Neural cell (in vitro differentiated cells): ENCODE data around the gene ARL5A. TPM values are rescaled to one million over a fixed set of nuclear protein-coding genes. Genes with fewer than 3 reads are reported as not detected.

ENCODE experiments used
- H2AFZ ChIP-seq: fragments of 200-600, 300-800 bp; sonication (generic), shearing (Covaris generic); 2 replicates; pipeline ENCODE4 v1.6.0; 2014; ENCODE audit warnings: low read depth, mild to moderate bottlenecking, antibody characterized with exemption, low read length, moderate library complexity
- H3F3A ChIP-seq: fragments of 200-600 bp; shearing (Covaris generic); 2 replicates; pipeline ENCODE4 v1.6.1; 2016; ENCODE audit warnings: mild to moderate bottlenecking, moderate library complexity, mixed read lengths, antibody characterized with exemption, low read length; ENCODE audit not compliant: insufficient read depth, poor library complexity, severe bottlenecking
- H3K27ac ChIP-seq: fragments of 200-600, 300-800 bp; sonication (generic), shearing (Covaris generic); 2 replicates; pipeline ENCODE4 v1.5.1; 2014; ENCODE audit warnings: mild to moderate bottlenecking, low read length, moderate library complexity
- H3K27me3 ChIP-seq: fragments of 300-800, 200-600 bp; sonication (generic), shearing (Covaris generic); 2 replicates; pipeline ENCODE4 v1.6.0; 2014; ENCODE audit warnings: mild to moderate bottlenecking, low read depth, low read length, moderate library complexity; ENCODE audit not compliant: insufficient read depth
- H3K36me3 ChIP-seq: fragments of 300-800, 200-600 bp; sonication (generic), shearing (Covaris generic); 2 replicates; pipeline ENCODE4 v1.5.1; 2014; ENCODE audit warnings: mild to moderate bottlenecking, antibody characterized with exemption, low read length, moderate library complexity; ENCODE audit not compliant: insufficient read depth
- H3K4me2 ChIP-seq: fragments of 300-800, 200-600 bp; sonication (generic), shearing (Covaris generic); 2 replicates; pipeline ENCODE4 v1.6.0; 2014; ENCODE audit warnings: mild to moderate bottlenecking, low read length
- H3K4me3 ChIP-seq: fragments of 300-800, 200-600 bp; sonication (generic), shearing (Covaris generic); 2 replicates; pipeline ENCODE4 v1.5.1; 2014; ENCODE audit warnings: mild to moderate bottlenecking, low read length, moderate library complexity
- H3K79me2 ChIP-seq: fragments of 200-600 bp; shearing (Covaris generic); replicated peaks from 2 replicates; pipeline ENCODE4 v1.6.0; 2014; ENCODE audit warnings: mild to moderate bottlenecking, low read length, moderate library complexity; ENCODE audit not compliant: insufficient read depth
- H3K9ac ChIP-seq: fragments of 300-800, 200-600 bp; sonication (generic), shearing (Covaris generic); 2 replicates; pipeline ENCODE4 v1.6.1; 2016; ENCODE audit warnings: mild to moderate bottlenecking, low read length, mixed read lengths
- H3K9me2 ChIP-seq: fragments of 200-600 bp; shearing (Covaris generic); 2 replicates; pipeline ENCODE4 v1.6.1; 2016; ENCODE audit warnings: mild to moderate bottlenecking, low read length, mixed read lengths; ENCODE audit not compliant: insufficient read depth
- H3K9me3 ChIP-seq: fragments of 200-600, 300-800 bp; sonication (generic), shearing (Covaris generic); 2 replicates; pipeline ENCODE4 v1.6.1; 2016; ENCODE audit warnings: mild to moderate bottlenecking, mixed run types, low read length, moderate library complexity, mixed read lengths
- H4K20me1 ChIP-seq: fragments of 200-600 bp; shearing (Covaris generic); 2 replicates; pipeline ENCODE4 v1.6.1; 2016; ENCODE audit warnings: mild to moderate bottlenecking, mixed run types; ENCODE audit not compliant: insufficient read depth
- EP300 ChIP-seq: fragments of 450-650 bp; conservative IDR thresholded peaks from 2 replicates; pipeline ENCODE4 v1.6.1; 2014; ENCODE audit warnings: antibody characterized with exemption, mild to moderate bottlenecking, moderate library complexity; ENCODE audit not compliant: poor library complexity, severe bottlenecking
- EZH2 ChIP-seq: fragments of 200-600, 300-800 bp; shearing (Covaris generic), sonication (generic); IDR thresholded peaks from 2 replicates; pipeline ENCODE4 v1.6.1; 2014; ENCODE audit warnings: antibody characterized with exemption, low read length, borderline replicate concordance, mild to moderate bottlenecking; ENCODE audit not compliant: insufficient read depth, poor library complexity, severe bottlenecking
- MXI1 ChIP-seq: fragments of 450-650 bp; conservative IDR thresholded peaks from 2 replicates; pipeline ENCODE4 v1.6.1; 2014; ENCODE audit warnings: antibody characterized with exemption, mild to moderate bottlenecking; ENCODE audit not compliant: poor library complexity, severe bottlenecking
- POLR2AphosphoS5 ChIP-seq: IDR thresholded peaks from 2 replicates; pipeline ENCODE4 v1.6.1; 2012
- RAD21 ChIP-seq: fragments of 450-650 bp; conservative IDR thresholded peaks from 2 replicates; pipeline ENCODE4 v1.6.1; 2014; ENCODE audit warnings: antibody characterized with exemption, mild to moderate bottlenecking, moderate library complexity
- SMC3 ChIP-seq: fragments of 450-650 bp; conservative IDR thresholded peaks from 2 replicates; pipeline ENCODE4 v1.6.1; 2014; ENCODE audit warnings: antibody characterized with exemption, mild to moderate bottlenecking, moderate library complexity; ENCODE audit not compliant: poor library complexity
- TAF1 ChIP-seq: IDR thresholded peaks from 2 replicates; pipeline ENCODE4 v1.6.1; 2012; ENCODE audit warnings: low read depth
- polyA plus RNA-seq: library from polyadenylated mRNA; depleted of rRNA; stranded (reverse); fragments of >200 nt; gene quantifications from 2 replicates; pipeline ENCODE4 v1.2.3, GENCODE V29; 2014
- TF ChIP-seq, protein P1 (sequence below): fragments of 450-650 bp; IDR thresholded peaks from 2 replicates; pipeline ENCODE4 v1.5.1; 2014; ENCODE audit warnings: antibody characterized with exemption, mild to moderate bottlenecking, moderate library complexity; ENCODE audit not compliant: poor library complexity, severe bottlenecking
- TF ChIP-seq, protein P2 (sequence below): IDR thresholded peaks from 2 replicates; pipeline ENCODE4 v1.6.1; 2012; ENCODE audit warnings: borderline replicate concordance

Gene ARL5A
- polyA plus RNA-seq, 1 donor from 2014 or later: 48.5 TPM

DNA sequence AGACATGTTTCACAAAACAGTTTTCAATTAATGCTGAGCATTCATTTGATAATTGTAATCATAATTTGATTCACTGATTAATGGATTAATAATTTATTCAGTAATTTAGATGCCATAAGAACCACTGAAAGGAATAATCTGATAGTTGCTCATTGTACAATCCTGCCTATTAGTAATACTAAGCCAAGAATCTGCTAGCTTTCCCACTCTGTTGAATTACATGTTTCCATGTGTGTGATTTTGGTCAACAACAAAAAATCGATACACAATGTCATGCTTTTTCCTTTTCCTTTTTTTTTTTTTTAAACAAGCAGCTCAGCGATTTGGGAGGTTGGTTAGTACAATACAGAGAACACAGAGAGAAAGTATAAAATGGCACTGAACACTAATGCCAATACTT is 25.9 kb downstream of the ARL5A start:
- no peak overlapping the region for H3K4me2 ChIP-seq
- H4K20me1 ChIP-seq: no peaks in the 10 kb centered on the region
- no peak overlapping the region for H3K27ac ChIP-seq
- no peaks in the 10 kb centered on the region for H3K27me3 ChIP-seq
- no peaks in the 10 kb centered on the region for H3F3A ChIP-seq
- H3K9me2 ChIP-seq: no peaks in the 10 kb centered on the region
- no peaks in the 10 kb centered on the region for H3K79me2 ChIP-seq
- TF ChIP-seq SMC3 (no peak), TAF1 (no peak), EZH2 (no peak), EP300 (no peak), POLR2AphosphoS5 (no peak), RAD21 (no peak)
- TF ChIP-seq, protein P1, sequence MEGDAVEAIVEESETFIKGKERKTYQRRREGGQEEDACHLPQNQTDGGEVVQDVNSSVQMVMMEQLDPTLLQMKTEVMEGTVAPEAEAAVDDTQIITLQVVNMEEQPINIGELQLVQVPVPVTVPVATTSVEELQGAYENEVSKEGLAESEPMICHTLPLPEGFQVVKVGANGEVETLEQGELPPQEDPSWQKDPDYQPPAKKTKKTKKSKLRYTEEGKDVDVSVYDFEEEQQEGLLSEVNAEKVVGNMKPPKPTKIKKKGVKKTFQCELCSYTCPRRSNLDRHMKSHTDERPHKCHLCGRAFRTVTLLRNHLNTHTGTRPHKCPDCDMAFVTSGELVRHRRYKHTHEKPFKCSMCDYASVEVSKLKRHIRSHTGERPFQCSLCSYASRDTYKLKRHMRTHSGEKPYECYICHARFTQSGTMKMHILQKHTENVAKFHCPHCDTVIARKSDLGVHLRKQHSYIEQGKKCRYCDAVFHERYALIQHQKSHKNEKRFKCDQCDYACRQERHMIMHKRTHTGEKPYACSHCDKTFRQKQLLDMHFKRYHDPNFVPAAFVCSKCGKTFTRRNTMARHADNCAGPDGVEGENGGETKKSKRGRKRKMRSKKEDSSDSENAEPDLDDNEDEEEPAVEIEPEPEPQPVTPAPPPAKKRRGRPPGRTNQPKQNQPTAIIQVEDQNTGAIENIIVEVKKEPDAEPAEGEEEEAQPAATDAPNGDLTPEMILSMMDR: no peak
- TF ChIP-seq, protein P2, sequence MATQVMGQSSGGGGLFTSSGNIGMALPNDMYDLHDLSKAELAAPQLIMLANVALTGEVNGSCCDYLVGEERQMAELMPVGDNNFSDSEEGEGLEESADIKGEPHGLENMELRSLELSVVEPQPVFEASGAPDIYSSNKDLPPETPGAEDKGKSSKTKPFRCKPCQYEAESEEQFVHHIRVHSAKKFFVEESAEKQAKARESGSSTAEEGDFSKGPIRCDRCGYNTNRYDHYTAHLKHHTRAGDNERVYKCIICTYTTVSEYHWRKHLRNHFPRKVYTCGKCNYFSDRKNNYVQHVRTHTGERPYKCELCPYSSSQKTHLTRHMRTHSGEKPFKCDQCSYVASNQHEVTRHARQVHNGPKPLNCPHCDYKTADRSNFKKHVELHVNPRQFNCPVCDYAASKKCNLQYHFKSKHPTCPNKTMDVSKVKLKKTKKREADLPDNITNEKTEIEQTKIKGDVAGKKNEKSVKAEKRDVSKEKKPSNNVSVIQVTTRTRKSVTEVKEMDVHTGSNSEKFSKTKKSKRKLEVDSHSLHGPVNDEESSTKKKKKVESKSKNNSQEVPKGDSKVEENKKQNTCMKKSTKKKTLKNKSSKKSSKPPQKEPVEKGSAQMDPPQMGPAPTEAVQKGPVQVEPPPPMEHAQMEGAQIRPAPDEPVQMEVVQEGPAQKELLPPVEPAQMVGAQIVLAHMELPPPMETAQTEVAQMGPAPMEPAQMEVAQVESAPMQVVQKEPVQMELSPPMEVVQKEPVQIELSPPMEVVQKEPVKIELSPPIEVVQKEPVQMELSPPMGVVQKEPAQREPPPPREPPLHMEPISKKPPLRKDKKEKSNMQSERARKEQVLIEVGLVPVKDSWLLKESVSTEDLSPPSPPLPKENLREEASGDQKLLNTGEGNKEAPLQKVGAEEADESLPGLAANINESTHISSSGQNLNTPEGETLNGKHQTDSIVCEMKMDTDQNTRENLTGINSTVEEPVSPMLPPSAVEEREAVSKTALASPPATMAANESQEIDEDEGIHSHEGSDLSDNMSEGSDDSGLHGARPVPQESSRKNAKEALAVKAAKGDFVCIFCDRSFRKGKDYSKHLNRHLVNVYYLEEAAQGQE: no peak
- no peaks in the 10 kb centered on the region for H3K9me3 ChIP-seq
- no peak overlapping the region for H2AFZ ChIP-seq
- H3K36me3 ChIP-seq: peaks cover 4% of the 10 kb centered on the region
- no peak overlapping the region for H3K4me3 ChIP-seq
- no peak overlapping the region for H3K9ac ChIP-seq

DNA sequence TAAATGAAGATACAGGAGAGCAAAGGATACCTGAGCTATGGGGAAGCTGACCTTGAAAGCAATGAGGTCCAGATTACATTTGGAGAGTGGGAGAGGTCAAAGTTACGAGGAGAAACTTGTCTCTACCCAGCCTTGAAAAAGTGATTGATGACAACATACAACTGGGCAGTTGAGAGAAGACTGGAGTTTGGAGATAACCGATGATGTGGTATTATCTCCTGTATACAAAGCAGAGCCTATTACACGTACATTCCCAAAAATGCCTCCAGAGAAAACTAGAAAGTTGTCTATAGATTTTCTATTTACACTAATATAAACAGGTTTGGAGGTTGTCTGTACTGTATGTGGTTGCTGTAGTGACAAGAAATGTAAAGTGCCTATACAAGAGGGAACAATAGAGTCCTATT is 28.3 kb downstream of the ARL5A start:
- H3K27me3 ChIP-seq: no peaks in the 10 kb centered on the region
- H3K4me3 ChIP-seq: no peak overlapping the region
- no peaks in the 10 kb centered on the region for H3K9me2 ChIP-seq
- no peaks in the 10 kb centered on the region for H3K9me3 ChIP-seq
- no peaks in the 10 kb centered on the region for H3K79me2 ChIP-seq
- H3F3A ChIP-seq: peaks cover 5% of the 10 kb centered on the region
- H3K4me2 ChIP-seq: no peak overlapping the region
- no peak overlapping the region for H3K9ac ChIP-seq
- no peaks in the 10 kb centered on the region for H4K20me1 ChIP-seq
- H3K27ac ChIP-seq: no peak overlapping the region
- TF ChIP-seq, protein P1: no peak
- TF ChIP-seq MXI1 (no peak), EZH2 (no peak), POLR2AphosphoS5 (no peak), TAF1 (no peak), EP300 (no peak), SMC3 (no peak), RAD21 (no peak)
- TF ChIP-seq, protein P2: no peak
- H2AFZ ChIP-seq: no peak overlapping the region
- H3K36me3 ChIP-seq: peaks cover 4% of the 10 kb centered on the region
